GM18519 (cell line): ENCODE data around the gene PACRG.

Source experiments
- ATAC-seq: cut with Tn5 transposase; IDR thresholded peaks from one replicate; pipeline ENCODE4 v1.9.1; 2021; ENCODE audit warnings: mild to moderate bottlenecking, moderate library complexity; ENCODE audit not compliant: unreplicated experiment, low FRiP score

Gene PACRG

GRCh38 chr6:163259689-163260088, 531.9 kb downstream of the PACRG start:
- ATAC-seq, result no peak

GRCh38 chr6:163260111-163260895, 532.5 kb downstream of the PACRG start:
- no peak for ATAC-seq

- no peak for ATAC-seq
Observed at GRCh38 chr6:163260911-163261310, 533.1 kb downstream of the PACRG start.

GRCh38 chr6:163261361-163261760, 533.6 kb downstream of the PACRG start:
- no peak for ATAC-seq

GRCh38 chr6:163262080-163262479, 534.3 kb downstream of the PACRG start:
- no peak for ATAC-seq

GRCh38 chr6:163263196-163263595, 535.4 kb downstream of the PACRG start:
- ATAC-seq, result no peak

GRCh38 chr6:163263998-163264661, 536.4 kb downstream of the PACRG start:
- no peak for ATAC-seq

GRCh38 chr6:163264662-163265035, 536.9 kb downstream of the PACRG start:
- no peak for ATAC-seq

GRCh38 chr6:163281634-163282033, 553.9 kb downstream of the PACRG start:
- no peak for ATAC-seq

- ATAC-seq, result no peak
Observed at GRCh38 chr6:163282672-163283071, 554.9 kb downstream of the PACRG start.

- no peak for ATAC-seq
Observed at GRCh38 chr6:163284151-163284550, 556.4 kb downstream of the PACRG start.

GRCh38 chr6:163285691-163286090, 557.9 kb downstream of the PACRG start:
- no peak for ATAC-seq

- no peak for ATAC-seq
Observed at GRCh38 chr6:163287626-163288025, 559.9 kb downstream of the PACRG start.

GRCh38 chr6:163288066-163288465, 560.3 kb downstream of the PACRG start:
- ATAC-seq, result no peak

- no peak for ATAC-seq
Observed at GRCh38 chr6:163288915-163289314, 561.1 kb downstream of the PACRG start.

- no peak for ATAC-seq
Observed at GRCh38 chr6:163289447-163289846, 561.7 kb downstream of the PACRG start.

GRCh38 chr6:163290545-163291274, 562.9 kb downstream of the PACRG start:
- ATAC-seq, result no peak

- ATAC-seq, result no peak
Observed at GRCh38 chr6:163291622-163292021, 563.8 kb downstream of the PACRG start.

- ATAC-seq, result no peak
Observed at GRCh38 chr6:163293286-163293685, 565.5 kb downstream of the PACRG start.

GRCh38 chr6:163294734-163295133, 567.0 kb downstream of the PACRG start:
- ATAC-seq, result no peak

GRCh38 chr6:163296835-163297519, 569.2 kb downstream of the PACRG start:
- ATAC-seq, result no peak
